Stomach smooth muscle (tissue), 2 donors: ENCODE data around the gene HPSE2.

Experiments
- H3K27ac ChIP-seq: one replicate; pipeline ENCODE4 v1.7.0; 2013; ENCODE audit warnings: mild to moderate bottlenecking, low read length, inconsistent platforms
- H3K27me3 ChIP-seq, 2 donors: one replicate each; pipeline ENCODE4 v1.7.0; 2013; ENCODE audit warnings: low read length in 2 of 2; ENCODE audit not compliant: insufficient read depth in 2 of 2, control insufficient read depth in 1 of 2
- H3K36me3 ChIP-seq, 2 donors: one replicate each; pipeline ENCODE4 v1.7.0; 2013; ENCODE audit warnings: low read length in 2 of 2; ENCODE audit not compliant: control insufficient read depth in 2 of 2, insufficient read depth in 2 of 2
- H3K4me1 ChIP-seq: one replicate; pipeline ENCODE4 v1.7.0; 2013; ENCODE audit warnings: low read length; ENCODE audit not compliant: control insufficient read depth, insufficient read depth
- H3K4me3 ChIP-seq, 2 donors: one replicate each; pipeline ENCODE4 v1.7.0; 2013; ENCODE audit warnings: low read length in 2 of 2
- H3K9ac ChIP-seq, 2 donors: one replicate each; pipeline ENCODE4 v1.7.0; 2013; ENCODE audit warnings: low read length in 2 of 2, mild to moderate bottlenecking in 1 of 2
- H3K9me3 ChIP-seq, 2 donors: one replicate each; pipeline ENCODE4 v1.7.0; 2013; ENCODE audit warnings: low read length in 2 of 2; ENCODE audit not compliant: control insufficient read depth in 2 of 2
- donor health status: healthy.
- donor health status: Pancreatic carcinoma.

The HPSE2 gene

GRCh38 chr10:98488669-98489430 lies 746.8 kb downstream of the HPSE2 start:
- Histone ChIP-seq H3K27ac (no peak overlapping the region), H3K27me3 (no peaks in the 10 kb centered on the region), H3K4me3 (no peak overlapping the region), H3K4me1 (no peaks in the 10 kb centered on the region), H3K36me3 (no peaks in the 10 kb centered on the region), H3K9me3 (no peaks in the 10 kb centered on the region), H3K9ac (no peak overlapping the region)

GRCh38 chr10:98487649-98488048 lies 748.0 kb downstream of the HPSE2 start:
- H3K4me3 ChIP-seq, result no peak overlapping the region
- no peaks in the 10 kb centered on the region for H3K27me3 ChIP-seq
- H3K9ac ChIP-seq, result no peak overlapping the region
- no peaks in the 10 kb centered on the region for H3K36me3 ChIP-seq
- H3K4me1 ChIP-seq, result no peaks in the 10 kb centered on the region
- H3K9me3 ChIP-seq, result no peaks in the 10 kb centered on the region
- H3K27ac ChIP-seq, result no peak overlapping the region

GRCh38 chr10:98486421-98486820 lies 749.2 kb downstream of the HPSE2 start:
- H3K36me3 ChIP-seq, result no peaks in the 10 kb centered on the region
- H3K4me3 ChIP-seq, result no peak overlapping the region
- H3K4me1 ChIP-seq, result no peaks in the 10 kb centered on the region
- H3K27me3 ChIP-seq, result no peaks in the 10 kb centered on the region
- H3K27ac ChIP-seq, result no peak overlapping the region
- H3K9ac ChIP-seq, result no peak overlapping the region
- H3K9me3 ChIP-seq, result no peaks in the 10 kb centered on the region

- no peak overlapping the region for H3K4me3 ChIP-seq
- no peaks in the 10 kb centered on the region for H3K36me3 ChIP-seq
- no peaks in the 10 kb centered on the region for H3K27me3 ChIP-seq
- H3K27ac ChIP-seq, result no peak overlapping the region
- no peak overlapping the region for H3K9ac ChIP-seq
- no peaks in the 10 kb centered on the region for H3K9me3 ChIP-seq
- H3K4me1 ChIP-seq, result no peaks in the 10 kb centered on the region
Measured at GRCh38 chr10:98485959-98486358, 749.7 kb downstream of the HPSE2 start.

GRCh38 chr10:98483658-98484057 lies 752.0 kb downstream of the HPSE2 start:
- no peaks in the 10 kb centered on the region for H3K9me3 ChIP-seq
- no peaks in the 10 kb centered on the region for H3K36me3 ChIP-seq
- H3K9ac ChIP-seq, result no peak overlapping the region
- H3K27ac ChIP-seq, result no peak overlapping the region
- H3K4me3 ChIP-seq, result no peak overlapping the region
- H3K27me3 ChIP-seq, result no peaks in the 10 kb centered on the region
- no peaks in the 10 kb centered on the region for H3K4me1 ChIP-seq

- Histone ChIP-seq H3K9me3 (no peaks in the 10 kb centered on the region), H3K9ac (no peak overlapping the region), H3K36me3 (no peaks in the 10 kb centered on the region), H3K27me3 (no peaks in the 10 kb centered on the region), H3K4me1 (no peaks in the 10 kb centered on the region), H3K27ac (no peak overlapping the region), H3K4me3 (no peak overlapping the region)
Measured at GRCh38 chr10:98482096-98482495, 753.6 kb downstream of the HPSE2 start.

GRCh38 chr10:98481404-98481945 lies 754.2 kb downstream of the HPSE2 start:
- Histone ChIP-seq H3K27ac (no peak overlapping the region), H3K36me3 (no peaks in the 10 kb centered on the region), H3K27me3 (no peaks in the 10 kb centered on the region), H3K4me3 (no peak overlapping the region), H3K4me1 (no peaks in the 10 kb centered on the region), H3K9me3 (no peaks in the 10 kb centered on the region), H3K9ac (no peak overlapping the region)

GRCh38 chr10:98478430-98479222 lies 757.0 kb downstream of the HPSE2 start:
- Histone ChIP-seq H3K27me3 (no peaks in the 10 kb centered on the region), H3K27ac (no peak overlapping the region), H3K9ac (no peak overlapping the region), H3K36me3 (no peaks in the 10 kb centered on the region), H3K9me3 (no peaks in the 10 kb centered on the region), H3K4me1 (no peaks in the 10 kb centered on the region), H3K4me3 (no peak overlapping the region)

GRCh38 chr10:98477861-98478260 lies 757.8 kb downstream of the HPSE2 start:
- Histone ChIP-seq H3K27me3 (no peaks in the 10 kb centered on the region), H3K27ac (no peak overlapping the region), H3K4me1 (no peaks in the 10 kb centered on the region), H3K9me3 (no peaks in the 10 kb centered on the region), H3K4me3 (no peak overlapping the region), H3K36me3 (no peaks in the 10 kb centered on the region), H3K9ac (no peak overlapping the region)

- H3K27ac ChIP-seq, result no peak overlapping the region
- no peaks in the 10 kb centered on the region for H3K36me3 ChIP-seq
- peaks cover 0 to 3% of the 10 kb centered on the region in 2 donors for H3K27me3 ChIP-seq
- H3K4me3 ChIP-seq, result no peak overlapping the region
- H3K9me3 ChIP-seq, result no peaks in the 10 kb centered on the region
- no peak overlapping the region for H3K9ac ChIP-seq
- H3K4me1 ChIP-seq, result no peaks in the 10 kb centered on the region
Measured at GRCh38 chr10:98474628-98475027, 761.0 kb downstream of the HPSE2 start.

GRCh38 chr10:98472196-98472595 lies 763.5 kb downstream of the HPSE2 start:
- Histone ChIP-seq H3K36me3 (no peaks in the 10 kb centered on the region), H3K9me3 (no peaks in the 10 kb centered on the region), H3K27me3 (peaks cover 0 to 3% of the 10 kb centered on the region in 2 donors), H3K27ac (no peak overlapping the region), H3K9ac (no peak overlapping the region), H3K4me3 (no peak overlapping the region), H3K4me1 (peaks cover 7% of the 10 kb centered on the region)
